K562 (cell line): Measurements from ENCODE around the gene ERCC1. TPM values are rescaled to one million over a fixed set of nuclear protein-coding genes. Genes with fewer than 3 reads are reported as not detected.

Source experiments
- ADNP ChIP-seq: fragments of 200-800 bp; sonication (Bioruptor generic); IDR thresholded peaks from 2 replicates; pipeline ENCODE4 v1.6.1; 2016; ENCODE audit warnings: missing genetic modification characterization, missing compliant biosample characterization
- FOXK2 ChIP-seq, 2 experiments: fragments of 450-650 bp; IDR thresholded peaks in 1 of 2; conservative IDR thresholded peaks in 1 of 2; 2 replicates each; pipeline ENCODE4 v1.6.1; 2016; ENCODE audit warnings: low read depth in 2 of 2, mild to moderate bottlenecking in 1 of 2
- HDAC1 ChIP-seq, 2 experiments: fragments of 450-650 bp; IDR thresholded peaks; 2 replicates each; pipeline ENCODE4 v1.6.1; 2016 to 2017; ENCODE audit warnings: inconsistent platforms in 1 of 2, mild to moderate bottlenecking in 1 of 2, moderate library complexity in 1 of 2
- HMG20A ChIP-seq: fragments of 450-650 bp; formaldehyde crosslinking; conservative IDR thresholded peaks from 2 replicates; pipeline ENCODE4 v1.4.0; 2020; ENCODE audit warnings: mild to moderate bottlenecking, mixed read lengths
- MYNN ChIP-seq, 2 experiments: sonication (generic); formaldehyde crosslinking in 1 of 2; IDR thresholded peaks; 2 replicates each; pipeline versions ENCODE4 v1.5.0 to v1.6.1; 2016 to 2020; ENCODE audit warnings: antibody characterized with exemption in 1 of 2, missing genetic modification reagents in 1 of 2
- NFYB ChIP-seq: IDR thresholded peaks from 2 replicates; pipeline ENCODE4 v1.6.1; 2011; ENCODE audit warnings: mild to moderate bottlenecking, moderate library complexity; ENCODE audit not compliant: insufficient read length; ENCODE audit errors: extremely low read depth
- NR3C1 ChIP-seq: sonication (generic); formaldehyde crosslinking; IDR thresholded peaks from 2 replicates; pipeline ENCODE4 v1.8.1; 2022; ENCODE audit warnings: missing genetic modification reagents
- POU5F1 ChIP-seq: fragments of 150-350 bp; IDR thresholded peaks from 2 replicates; pipeline ENCODE4 v1.6.1; 2014; ENCODE audit warnings: borderline replicate concordance, low read length, low read depth, mild to moderate bottlenecking; ENCODE audit not compliant: partially characterized antibody
- PTBP1 ChIP-seq: fragments of 200-400 bp; formaldehyde crosslinking; IDR thresholded peaks from 2 replicates; pipeline ENCODE4 v1.6.1; 2017; ENCODE audit warnings: low read depth, low read length
- SRSF3 ChIP-seq: fragments of 200-400 bp; formaldehyde crosslinking; IDR thresholded peaks from 2 replicates; pipeline ENCODE4 v1.6.1; 2016; ENCODE audit warnings: mild to moderate bottlenecking, low read length, moderate library complexity; ENCODE audit not compliant: insufficient read depth
- TAL1 ChIP-seq: fragments of 450-650 bp; IDR thresholded peaks from 2 replicates; pipeline ENCODE4 v1.6.1; 2016; ENCODE audit warnings: mild to moderate bottlenecking
- ZBED1 ChIP-seq: IDR thresholded peaks from 2 replicates; pipeline ENCODE4 v1.6.1; 2014
- polyA plus RNA-seq, 8 experiments: library from polyadenylated mRNA; depleted of rRNA in 4 of 8; stranded (reverse) in 5 of 8; unstranded in 3 of 8; fragments of >200 nt; fragmentation: Nextera tagmentation in 2 of 8; fragmentation: Illumina TruSeq in 1 of 8; extraction: Ambion mirVana in 2 of 8; extraction: Trizol in 1 of 8; gene quantifications; 2 replicates each; pipeline versions ENCODE4 v1.2.1 to v1.2.3, GENCODE V29; 2011 to 2014; ENCODE audit warnings: inconsistent platforms in 1 of 8, missing spikeins in 1 of 8
- total RNA-seq, 7 experiments: library from RNA; depleted of rRNA in 6 of 7; stranded (reverse); fragments of >200 nt in 6 of 7; fragmentation: Illumina TruSeq in 2 of 7; extraction: Trizol in 2 of 7; gene quantifications; 2 replicates each; pipeline versions ENCODE4 v1.2.1 to v1.2.3, GENCODE V29; 2011 to 2021; ENCODE audit warnings: low replicate concordance in 1 of 7
- TF ChIP-seq, protein P1 (sequence below), 2 experiments: fragments of 450-650 bp; IDR thresholded peaks; 2 replicates each; pipeline ENCODE4 v1.6.1; 2016; ENCODE audit warnings: mild to moderate bottlenecking in 2 of 2, borderline replicate concordance in 1 of 2, low read depth in 1 of 2, moderate library complexity in 1 of 2
- TF ChIP-seq, protein P2 (sequence below): sonication (generic); formaldehyde crosslinking; IDR thresholded peaks from 2 replicates; pipeline ENCODE4 v1.9.0; 2022; ENCODE audit warnings: mild to moderate bottlenecking, missing genetic modification reagents
- TF ChIP-seq, protein P3 (sequence below): fragments of 450-650 bp; IDR thresholded peaks from 2 replicates; pipeline ENCODE4 v1.6.1; 2018; ENCODE audit warnings: mild to moderate bottlenecking, low read depth; ENCODE audit not compliant: partially characterized antibody

ERCC1 gene
- total and polyA plus RNA-seq, 9 of the 15 experiments (the other 6 are each of a cell fraction or from before 2014, with no cell fraction given), result 9.3 to 92.6 (median 60.0) TPM

DNA sequence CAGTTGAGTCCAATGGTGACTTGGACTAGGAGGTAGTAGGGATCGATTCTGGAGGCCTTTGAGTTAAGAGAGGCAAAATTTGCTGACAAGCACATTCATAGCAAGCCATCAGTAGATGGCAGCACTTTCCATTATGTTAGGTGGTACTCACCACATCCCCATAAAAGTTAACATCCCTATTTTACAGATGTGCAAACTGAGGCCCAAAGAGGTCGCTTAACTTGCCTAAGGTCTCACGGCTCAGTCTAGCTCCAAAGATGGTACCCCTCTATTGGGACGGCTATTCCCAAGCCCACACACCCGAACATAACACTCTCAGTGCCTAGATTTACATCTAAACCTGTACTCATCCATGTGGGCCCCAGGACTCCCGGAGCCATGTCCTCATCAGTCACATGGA, 22.6 kb upstream of the ERCC1 start (continued):
- TF ChIP-seq SRSF3 (no peak), PTBP1 (0 out of 2 replicates have a peak, but pooled peaks have one; percentile 75), TAL1 (no peak), MYNN (IDR thresholded peaks at IDR 0.05) (no peak), MYNN (CRISPR knock-in tag; IDR thresholded peaks at IDR 0.05) (no peak), HMG20A (no peak), NR3C1 (CRISPR knock-in tag) (no peak), POU5F1 (no peak), ADNP (tag) (peak; percentile 93), ZBED1 (no peak), HDAC1 (IDR thresholded peaks at IDR 0.05) (0 out of 4 replicates have a peak, but pooled peaks have one; percentile 23 to 37), FOXK2 (conservative IDR thresholded peaks at IDR 0.05 in 1 of 2, IDR thresholded peaks at IDR 0.05 in 1 of 2; ENCODE audit: low read depth in 2 of 2) (no peak), NFYB (no peak)
- TF ChIP-seq, protein P1, sequence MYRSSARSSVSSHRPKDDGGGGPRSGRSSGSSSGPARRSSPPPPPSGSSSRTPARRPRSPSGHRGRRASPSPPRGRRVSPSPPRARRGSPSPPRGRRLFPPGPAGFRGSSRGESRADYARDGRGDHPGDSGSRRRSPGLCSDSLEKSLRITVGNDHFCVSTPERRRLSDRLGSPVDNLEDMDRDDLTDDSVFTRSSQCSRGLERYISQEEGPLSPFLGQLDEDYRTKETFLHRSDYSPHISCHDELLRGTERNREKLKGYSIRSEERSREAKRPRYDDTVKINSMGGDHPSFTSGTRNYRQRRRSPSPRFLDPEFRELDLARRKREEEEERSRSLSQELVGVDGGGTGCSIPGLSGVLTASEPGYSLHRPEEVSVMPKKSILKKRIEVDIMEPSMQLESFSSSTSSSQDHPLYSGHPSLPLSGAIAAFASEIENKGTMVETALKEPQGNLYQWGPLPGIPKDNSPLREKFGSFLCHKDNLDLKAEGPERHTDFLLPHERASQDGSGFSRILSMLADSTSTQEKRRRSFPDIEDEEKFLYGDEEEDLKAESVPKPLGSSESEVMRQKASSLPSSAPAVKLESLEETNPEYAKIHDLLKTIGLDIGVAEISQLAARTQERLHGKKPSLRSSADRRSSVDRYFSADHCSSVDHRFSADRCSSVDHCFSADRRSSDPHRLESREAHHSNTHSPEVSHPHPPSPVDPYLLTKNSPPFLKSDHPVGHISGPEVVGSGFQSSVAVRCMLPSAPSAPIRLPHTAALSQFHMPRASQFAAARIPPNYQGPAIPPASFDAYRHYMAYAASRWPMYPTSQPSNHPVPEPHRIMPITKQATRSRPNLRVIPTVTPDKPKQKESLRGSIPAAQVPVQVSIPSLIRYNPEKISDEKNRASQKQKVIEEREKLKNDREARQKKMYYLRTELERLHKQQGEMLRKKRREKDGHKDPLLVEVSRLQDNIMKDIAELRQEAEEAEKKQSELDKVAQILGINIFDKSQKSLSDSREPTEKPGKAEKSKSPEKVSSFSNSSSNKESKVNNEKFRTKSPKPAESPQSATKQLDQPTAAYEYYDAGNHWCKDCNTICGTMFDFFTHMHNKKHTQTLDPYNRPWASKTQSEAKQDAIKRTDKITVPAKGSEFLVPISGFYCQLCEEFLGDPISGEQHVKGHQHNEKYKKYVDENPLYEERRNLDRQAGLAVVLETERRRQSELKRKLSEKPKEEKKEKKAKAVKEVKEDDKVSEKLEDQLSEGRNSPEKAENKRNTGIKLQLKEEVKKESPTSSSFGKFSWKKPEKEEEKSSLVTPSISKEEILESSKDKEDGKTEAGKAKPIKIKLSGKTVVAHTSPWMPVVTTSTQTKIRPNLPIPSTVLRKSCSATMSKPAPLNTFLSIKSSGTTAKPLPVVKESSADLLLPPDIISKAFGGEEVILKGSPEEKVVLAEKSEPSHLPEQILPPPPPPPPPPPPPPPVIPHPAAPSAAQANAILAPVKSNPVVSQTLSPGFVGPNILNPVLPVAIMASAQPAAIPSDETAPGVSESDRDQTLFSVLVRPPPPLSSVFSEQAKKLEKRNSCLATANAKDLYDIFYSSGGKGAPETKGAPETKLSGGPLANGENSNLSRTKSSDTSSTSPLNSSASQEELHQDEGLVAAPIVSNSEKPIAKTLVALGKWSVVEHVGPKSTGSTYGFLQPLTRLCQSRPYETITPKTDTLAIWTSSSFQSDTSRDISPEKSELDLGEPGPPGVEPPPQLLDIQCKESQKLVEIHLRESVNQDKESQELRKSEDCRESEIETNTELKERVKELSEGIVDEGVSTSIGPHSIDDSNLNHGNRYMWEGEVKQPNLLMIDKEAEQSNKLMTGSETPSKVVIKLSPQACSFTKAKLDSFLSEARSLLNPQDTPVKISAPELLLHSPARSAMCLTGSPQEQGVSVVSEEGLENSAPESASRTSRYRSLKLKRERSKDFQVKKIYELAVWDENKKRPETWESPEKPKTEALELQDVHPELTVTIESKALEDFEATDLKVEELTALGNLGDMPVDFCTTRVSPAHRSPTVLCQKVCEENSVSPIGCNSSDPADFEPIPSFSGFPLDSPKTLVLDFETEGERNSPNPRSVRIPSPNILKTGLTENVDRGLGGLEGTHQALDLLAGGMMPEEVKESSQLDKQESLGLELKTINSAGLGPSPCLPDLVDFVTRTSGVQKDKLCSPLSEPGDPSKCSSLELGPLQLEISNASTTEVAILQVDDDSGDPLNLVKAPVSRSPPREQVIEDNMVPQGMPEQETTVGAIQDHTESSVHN (IDR thresholded peaks at IDR 0.05; ENCODE audit: borderline replicate concordance in 1 of 2, low read depth in 1 of 2), result no peak
- TF ChIP-seq, protein P2, sequence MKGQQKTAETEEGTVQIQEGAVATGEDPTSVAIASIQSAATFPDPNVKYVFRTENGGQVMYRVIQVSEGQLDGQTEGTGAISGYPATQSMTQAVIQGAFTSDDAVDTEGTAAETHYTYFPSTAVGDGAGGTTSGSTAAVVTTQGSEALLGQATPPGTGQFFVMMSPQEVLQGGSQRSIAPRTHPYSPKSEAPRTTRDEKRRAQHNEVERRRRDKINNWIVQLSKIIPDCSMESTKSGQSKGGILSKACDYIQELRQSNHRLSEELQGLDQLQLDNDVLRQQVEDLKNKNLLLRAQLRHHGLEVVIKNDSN (CRISPR knock-in tag), result no peak
- TF ChIP-seq, protein P3, sequence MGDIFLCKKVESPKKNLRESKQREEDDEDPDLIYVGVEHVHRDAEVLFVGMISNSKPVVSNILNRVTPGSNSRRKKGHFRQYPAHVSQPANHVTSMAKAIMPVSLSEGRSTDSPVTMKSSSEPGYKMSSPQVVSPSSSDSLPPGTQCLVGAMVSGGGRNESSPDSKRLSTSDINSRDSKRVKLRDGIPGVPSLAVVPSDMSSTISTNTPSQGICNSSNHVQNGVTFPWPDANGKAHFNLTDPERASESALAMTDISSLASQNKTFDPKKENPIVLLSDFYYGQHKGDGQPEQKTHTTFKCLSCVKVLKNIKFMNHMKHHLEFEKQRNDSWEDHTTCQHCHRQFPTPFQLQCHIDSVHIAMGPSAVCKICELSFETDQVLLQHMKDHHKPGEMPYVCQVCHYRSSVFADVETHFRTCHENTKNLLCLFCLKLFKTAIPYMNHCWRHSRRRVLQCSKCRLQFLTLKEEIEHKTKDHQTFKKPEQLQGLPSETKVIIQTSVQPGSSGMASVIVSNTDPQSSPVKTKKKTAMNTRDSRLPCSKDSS, result no peak
